ENCODE data around the gene BORCS5. TPM values are rescaled to one million over a fixed set of nuclear protein-coding genes. Genes with fewer than 3 reads are reported as not detected.
A peak's percentile ranks its signal among the peaks of the same experiment; 100 is the strongest.

The BORCS5 gene
- total and polyA plus RNA-seq, 2 experiments from 2014 or later: 11.3 to 12.6 TPM

- TF ChIP-seq, protein P1, sequence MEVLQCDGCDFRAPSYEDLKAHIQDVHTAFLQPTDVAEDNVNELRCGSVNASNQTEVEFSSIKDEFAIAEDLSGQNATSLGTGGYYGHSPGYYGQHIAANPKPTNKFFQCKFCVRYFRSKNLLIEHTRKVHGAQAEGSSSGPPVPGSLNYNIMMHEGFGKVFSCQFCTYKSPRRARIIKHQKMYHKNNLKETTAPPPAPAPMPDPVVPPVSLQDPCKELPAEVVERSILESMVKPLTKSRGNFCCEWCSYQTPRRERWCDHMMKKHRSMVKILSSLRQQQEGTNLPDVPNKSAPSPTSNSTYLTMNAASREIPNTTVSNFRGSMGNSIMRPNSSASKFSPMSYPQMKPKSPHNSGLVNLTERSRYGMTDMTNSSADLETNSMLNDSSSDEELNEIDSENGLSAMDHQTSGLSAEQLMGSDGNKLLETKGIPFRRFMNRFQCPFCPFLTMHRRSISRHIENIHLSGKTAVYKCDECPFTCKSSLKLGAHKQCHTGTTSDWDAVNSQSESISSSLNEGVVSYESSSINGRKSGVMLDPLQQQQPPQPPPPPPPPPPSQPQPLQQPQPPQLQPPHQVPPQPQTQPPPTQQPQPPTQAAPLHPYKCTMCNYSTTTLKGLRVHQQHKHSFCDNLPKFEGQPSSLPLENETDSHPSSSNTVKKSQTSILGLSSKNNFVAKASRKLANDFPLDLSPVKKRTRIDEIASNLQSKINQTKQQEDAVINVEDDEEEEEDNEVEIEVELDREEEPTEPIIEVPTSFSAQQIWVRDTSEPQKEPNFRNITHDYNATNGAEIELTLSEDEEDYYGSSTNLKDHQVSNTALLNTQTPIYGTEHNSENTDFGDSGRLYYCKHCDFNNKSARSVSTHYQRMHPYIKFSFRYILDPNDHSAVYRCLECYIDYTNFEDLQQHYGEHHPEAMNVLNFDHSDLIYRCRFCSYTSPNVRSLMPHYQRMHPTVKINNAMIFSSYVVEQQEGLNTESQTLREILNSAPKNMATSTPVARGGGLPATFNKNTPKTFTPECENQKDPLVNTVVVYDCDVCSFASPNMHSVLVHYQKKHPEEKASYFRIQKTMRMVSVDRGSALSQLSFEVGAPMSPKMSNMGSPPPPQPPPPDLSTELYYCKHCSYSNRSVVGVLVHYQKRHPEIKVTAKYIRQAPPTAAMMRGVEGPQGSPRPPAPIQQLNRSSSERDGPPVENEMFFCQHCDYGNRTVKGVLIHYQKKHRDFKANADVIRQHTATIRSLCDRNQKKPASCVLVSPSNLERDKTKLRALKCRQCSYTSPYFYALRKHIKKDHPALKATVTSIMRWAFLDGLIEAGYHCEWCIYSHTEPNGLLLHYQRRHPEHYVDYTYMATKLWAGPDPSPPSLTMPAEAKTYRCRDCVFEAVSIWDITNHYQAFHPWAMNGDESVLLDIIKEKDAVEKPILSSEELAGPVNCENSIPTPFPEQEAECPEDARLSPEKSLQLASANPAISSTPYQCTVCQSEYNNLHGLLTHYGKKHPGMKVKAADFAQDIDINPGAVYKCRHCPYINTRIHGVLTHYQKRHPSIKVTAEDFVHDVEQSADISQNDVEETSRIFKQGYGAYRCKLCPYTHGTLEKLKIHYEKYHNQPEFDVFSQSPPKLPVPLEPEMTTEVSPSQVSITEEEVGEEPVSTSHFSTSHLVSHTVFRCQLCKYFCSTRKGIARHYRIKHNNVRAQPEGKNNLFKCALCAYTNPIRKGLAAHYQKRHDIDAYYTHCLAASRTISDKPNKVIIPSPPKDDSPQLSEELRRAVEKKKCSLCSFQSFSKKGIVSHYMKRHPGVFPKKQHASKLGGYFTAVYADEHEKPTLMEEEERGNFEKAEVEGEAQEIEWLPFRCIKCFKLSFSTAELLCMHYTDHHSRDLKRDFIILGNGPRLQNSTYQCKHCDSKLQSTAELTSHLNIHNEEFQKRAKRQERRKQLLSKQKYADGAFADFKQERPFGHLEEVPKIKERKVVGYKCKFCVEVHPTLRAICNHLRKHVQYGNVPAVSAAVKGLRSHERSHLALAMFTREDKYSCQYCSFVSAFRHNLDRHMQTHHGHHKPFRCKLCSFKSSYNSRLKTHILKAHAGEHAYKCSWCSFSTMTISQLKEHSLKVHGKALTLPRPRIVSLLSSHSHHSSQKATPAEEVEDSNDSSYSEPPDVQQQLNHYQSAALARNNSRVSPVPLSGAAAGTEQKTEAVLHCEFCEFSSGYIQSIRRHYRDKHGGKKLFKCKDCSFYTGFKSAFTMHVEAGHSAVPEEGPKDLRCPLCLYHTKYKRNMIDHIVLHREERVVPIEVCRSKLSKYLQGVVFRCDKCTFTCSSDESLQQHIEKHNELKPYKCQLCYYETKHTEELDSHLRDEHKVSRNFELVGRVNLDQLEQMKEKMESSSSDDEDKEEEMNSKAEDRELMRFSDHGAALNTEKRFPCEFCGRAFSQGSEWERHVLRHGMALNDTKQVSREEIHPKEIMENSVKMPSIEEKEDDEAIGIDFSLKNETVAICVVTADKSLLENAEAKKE (CRISPR knock-in tag; IDR thresholded peaks at IDR 0.05): no peak
Observed at GRCh38 chr12:12425001-12425400, 68.1 kb downstream of the BORCS5 start (continued).

DNA sequence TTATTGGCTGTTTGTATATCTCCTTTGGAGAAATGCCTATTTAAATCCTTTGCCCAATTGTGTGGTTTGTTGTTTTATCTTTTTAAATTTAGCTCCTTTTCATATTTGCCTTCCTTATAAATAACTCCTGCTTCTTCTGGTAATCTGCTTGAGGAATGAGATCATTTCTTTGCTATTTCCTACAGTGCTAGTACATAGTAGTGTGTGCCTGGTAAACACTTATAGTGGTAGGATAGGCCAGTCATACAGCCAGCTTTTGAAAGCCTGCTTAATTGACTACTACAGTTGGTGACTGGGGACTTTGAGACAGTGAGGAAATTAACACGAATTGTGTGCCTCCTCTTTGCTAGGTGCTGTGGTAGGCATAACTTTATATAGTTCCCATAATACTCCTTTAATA, 68.7 kb downstream of the BORCS5 start:
- Mint-ChIP-seq H3K36me3 (ENCODE audit: low read depth) (peaks cover 30% of the 10 kb centered on the region), H3K9me3 (peaks cover 35% of the 10 kb centered on the region), H3K4me1 (peaks cover 15% of the 10 kb centered on the region), H3K4me3 (no peak overlapping the region), H3K27me3 (ENCODE audit: insufficient read depth, low read depth, poor library complexity) (peaks cover 4% of the 10 kb centered on the region), H3K27ac (no peak overlapping the region)
- Histone ChIP-seq H3K4me3 (no peak overlapping the region), H2AFZ (no peak overlapping the region), H3K4me1 (ENCODE audit: insufficient read depth) (peaks cover 7% of the 10 kb centered on the region; the same call in 1 of the 2 replicates), H3K27ac (ENCODE audit: low read depth) (no peak overlapping the region), H3K79me2 (replicated peaks; ENCODE audit: insufficient read depth) (no peaks in the 10 kb centered on the region; the same call in 1 of the 2 replicates), H3K4me2 (peak overlapping the region; percentile 41; the same call in 1 of the 2 replicates), H3K27me3 (ENCODE audit: insufficient read depth) (no peaks in the 10 kb centered on the region), H3K9me2 (ENCODE audit: insufficient read depth) (no peaks in the 10 kb centered on the region), H3K36me3 (ENCODE audit: insufficient read depth) (peaks cover 8% of the 10 kb centered on the region; the same call in 1 of the 2 replicates), H3F3A (replicated peaks; ENCODE audit: low read depth) (no peaks in the 10 kb centered on the region), H4K20me1 (replicated peaks; ENCODE audit: insufficient read depth) (no peaks in the 10 kb centered on the region)
- ATAC-seq (no peak), DNase-seq (ENCODE audit: low spot score) (no peak)
- no peak for TF ChIP-seq EZH2 (IDR thresholded peaks at IDR 0.05; ENCODE audit: low read depth, unreplicated experiment)
- TF ChIP-seq ZNF114 (CRISPR knock-in tag; IDR thresholded peaks at IDR 0.05): no peak
- no peak for TF ChIP-seq STAT1 (IDR thresholded peaks at IDR 0.05; ENCODE audit: unreplicated experiment)
- TF ChIP-seq, protein P2, sequence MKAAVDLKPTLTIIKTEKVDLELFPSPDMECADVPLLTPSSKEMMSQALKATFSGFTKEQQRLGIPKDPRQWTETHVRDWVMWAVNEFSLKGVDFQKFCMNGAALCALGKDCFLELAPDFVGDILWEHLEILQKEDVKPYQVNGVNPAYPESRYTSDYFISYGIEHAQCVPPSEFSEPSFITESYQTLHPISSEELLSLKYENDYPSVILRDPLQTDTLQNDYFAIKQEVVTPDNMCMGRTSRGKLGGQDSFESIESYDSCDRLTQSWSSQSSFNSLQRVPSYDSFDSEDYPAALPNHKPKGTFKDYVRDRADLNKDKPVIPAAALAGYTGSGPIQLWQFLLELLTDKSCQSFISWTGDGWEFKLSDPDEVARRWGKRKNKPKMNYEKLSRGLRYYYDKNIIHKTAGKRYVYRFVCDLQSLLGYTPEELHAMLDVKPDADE (IDR thresholded peaks at IDR 0.05): no peak
